Limb (tissue), 2 donors: ENCODE measurements around the gene NCOA1.

Experiments used
- DNase-seq, 2 donors: peaks; one replicate each; pipeline ENCODE4 v3.0.0-alpha.2; 2016; ENCODE audit errors: extremely low spot score in 2 of 2

Gene NCOA1

GRCh38 chr2:24731923-24732322 is 240.9 kb downstream of the NCOA1 start:
- DNase-seq: no peak

GRCh38 chr2:24734741-24735140 is 243.7 kb downstream of the NCOA1 start:
- no peak for DNase-seq

- no peak for DNase-seq
Observed at GRCh38 chr2:24739354-24740025, 248.4 kb downstream of the NCOA1 start.

GRCh38 chr2:24740142-24740541 is 249.1 kb downstream of the NCOA1 start:
- no peak for DNase-seq

GRCh38 chr2:24742730-24743129 is 251.7 kb downstream of the NCOA1 start:
- no peak for DNase-seq

- no peak for DNase-seq
Observed at GRCh38 chr2:24743924-24744323, 252.9 kb downstream of the NCOA1 start.

- no peak for DNase-seq
Observed at GRCh38 chr2:24744356-24744755, 253.3 kb downstream of the NCOA1 start.

- DNase-seq: no peak
Observed at GRCh38 chr2:24745825-24746224, 254.8 kb downstream of the NCOA1 start.

- DNase-seq: no peak
Observed at GRCh38 chr2:24747299-24747698, 256.2 kb downstream of the NCOA1 start.

GRCh38 chr2:24749069-24749691 is 258.1 kb downstream of the NCOA1 start:
- no peak for DNase-seq

- no peak for DNase-seq
Observed at GRCh38 chr2:24754985-24755705, 264.1 kb downstream of the NCOA1 start.

- DNase-seq: no peak
Observed at GRCh38 chr2:24756789-24757188, 265.7 kb downstream of the NCOA1 start.

- DNase-seq: no peak
Observed at GRCh38 chr2:24761866-24762265, 270.8 kb downstream of the NCOA1 start.

GRCh38 chr2:24762518-24762917 is 271.5 kb downstream of the NCOA1 start:
- DNase-seq: no peak

- no peak for DNase-seq
Observed at GRCh38 chr2:24763843-24764242, 272.8 kb downstream of the NCOA1 start.

GRCh38 chr2:24766609-24767008 is 275.6 kb downstream of the NCOA1 start:
- DNase-seq: no peak

- no peak for DNase-seq
Observed at GRCh38 chr2:24768013-24768412, 277.0 kb downstream of the NCOA1 start.

GRCh38 chr2:24768601-24769000 is 277.5 kb downstream of the NCOA1 start:
- DNase-seq: no peak

GRCh38 chr2:24771061-24771460 is 280.0 kb downstream of the NCOA1 start:
- DNase-seq: no peak

GRCh38 chr2:24771764-24772586 is 280.9 kb downstream of the NCOA1 start:
- DNase-seq: no peak

GRCh38 chr2:24774373-24774772 is 283.3 kb downstream of the NCOA1 start:
- no peak for DNase-seq

GRCh38 chr2:24779116-24779515 is 288.1 kb downstream of the NCOA1 start:
- no peak for DNase-seq
